Panc1 (cell line): ENCODE measurements around the gene CTBP1. TPM values are rescaled to one million over a fixed set of nuclear protein-coding genes. Genes with fewer than 3 reads are reported as not detected.

Experiments used
- ATAC-seq: fragments of 200-7000 bp; cut with Tn5 transposase; 2 replicates; pipeline ENCODE4 v1.9.1; 2020; ENCODE audit warnings: mild to moderate bottlenecking, moderate library complexity
- BruUV-seq: library from RNA; stranded (reverse); fragments of 400-500 nt; replicated peaks from 2 replicates; lab custom pipeline; 2021; lab: Mats Ljungman, UMichigan
- CTCF ChIA-PET: fragments of 300-600 bp; sonication (Branson Sonifier 250); formaldehyde crosslinking; loops from one replicate; lab custom pipeline; 2022; ENCODE audit warnings: antibody characterized with exemption; lab: Charles Lee
- POLR2A ChIA-PET: fragments of 300-600 bp; sonication (Branson Sonifier 250); formaldehyde crosslinking; loops from one replicate; lab custom pipeline; 2022; ENCODE audit warnings: antibody characterized with exemption; lab: Charles Lee
- DNase-seq: peaks from one replicate; pipeline ENCODE4 v3.0.0-alpha.2; 2010; ENCODE audit warnings: low read depth, low spot score
- H3K27ac ChIP-seq: 2 replicates; pipeline ENCODE4 v1.5.1; 2011; ENCODE audit warnings: mild to moderate bottlenecking, low read length, inconsistent platforms
- H3K27me3 ChIP-seq: fragments of 200-500 bp; sonication (Bioruptor generic); 2 replicates; pipeline ENCODE4 v1.6.0; 2014; ENCODE audit warnings: low read length, inconsistent platforms; ENCODE audit not compliant: control insufficient read depth, insufficient read depth
- H3K36me3 ChIP-seq: fragments of 200-500 bp; sonication (Bioruptor generic); 2 replicates; pipeline ENCODE4 v1.5.1; 2014; ENCODE audit warnings: inconsistent platforms, mild to moderate bottlenecking, low read length, moderate library complexity; ENCODE audit not compliant: control insufficient read depth, insufficient read depth
- H3K4me1 ChIP-seq: 2 replicates; pipeline ENCODE4 v1.5.1; 2011; ENCODE audit warnings: inconsistent platforms, mild to moderate bottlenecking, low read length, moderate library complexity; ENCODE audit not compliant: control insufficient read depth, insufficient read depth
- H3K4me3 ChIP-seq, 2 experiments: 2 replicates each; pipeline ENCODE4 v1.5.1; 2011 to 2012; ENCODE audit warnings: low read depth in 2 of 2, low read length in 2 of 2, mild to moderate bottlenecking in 2 of 2, inconsistent platforms in 1 of 2, moderate library complexity in 1 of 2
- H3K9me3 ChIP-seq: fragments of 200-500 bp; sonication (Bioruptor generic); 2 replicates; pipeline ENCODE4 v1.5.1; 2014; ENCODE audit warnings: low read depth, mild to moderate bottlenecking, inconsistent platforms, low read length, moderate library complexity; ENCODE audit not compliant: control insufficient read depth, insufficient read depth
- CTCF ChIP-seq: fragments of 450-650 bp; IDR thresholded peaks from 2 replicates; pipeline ENCODE4 v1.5.1; 2017; ENCODE audit warnings: mild to moderate bottlenecking
- POLR2AphosphoS5 ChIP-seq: IDR thresholded peaks from 2 replicates; pipeline ENCODE4 v1.6.1; 2012; ENCODE audit warnings: mild to moderate bottlenecking, low read depth, low read length, moderate library complexity
- SIN3A ChIP-seq: IDR thresholded peaks from 2 replicates; pipeline ENCODE4 v1.6.1; 2012; ENCODE audit warnings: low read depth, mild to moderate bottlenecking, low read length, moderate library complexity, borderline replicate concordance; ENCODE audit not compliant: insufficient read depth
- TCF7L2 ChIP-seq: IDR thresholded peaks from 2 replicates; pipeline ENCODE4 v1.6.1; 2011; ENCODE audit warnings: mild to moderate bottlenecking, low read depth, low read length, inconsistent platforms
- in situ Hi-C: cut with HindIII; loops from 2 replicates; pipeline ENCODE4 v1.10.0; 2016; ENCODE audit warnings: low sequenced_read_pairs, low pct_unique_long_range_greater_than_20kb
- intact Hi-C: fragments of 100-400 bp; cut with micrococcal nuclease; formaldehyde crosslinking; loops from one replicate; pipeline ENCODE4 v1.10.0; 2022; ENCODE audit not compliant: unreplicated experiment
- total RNA-seq: library from RNA; stranded (reverse); gene quantifications from one replicate; pipeline ENCODE4 v1.2.1, GENCODE V29; 2021; ENCODE audit not compliant: unreplicated experiment
- TF ChIP-seq, protein P1 (sequence below), 2 experiments: IDR thresholded peaks; 2 replicates each; pipeline ENCODE4 v1.6.1; 2011 to 2012; ENCODE audit warnings: low read depth in 2 of 2, control low read depth in 1 of 2, low read length in 1 of 2, mild to moderate bottlenecking in 1 of 2, moderate library complexity in 1 of 2; ENCODE audit not compliant: insufficient read depth in 1 of 2

Gene CTBP1
- total RNA-seq, 1 experiment from 2014 or later: 157 TPM

- ChIA-PET POLR2A (no interaction called here), CTCF (no interaction called here)
- BruUV-seq: no TSS peak
- intact Hi-C loops: no loop called here
- Histone ChIP-seq H3K4me3 (no peak overlapping the region), H3K4me1 (peaks cover 27% of the 10 kb centered on the region), H3K36me3 (0 out of 2 replicates have a peak, but pooled peaks cover 3% of the 10 kb centered on the region), H3K9me3 (no peaks in the 10 kb centered on the region), H3K27ac (no peak overlapping the region), H3K27me3 (no peaks in the 10 kb centered on the region)
- DNase-seq: no peak
- TF ChIP-seq CTCF: no peak
- no peak for TF ChIP-seq POLR2AphosphoS5
- no peak for TF ChIP-seq SIN3A
- TF ChIP-seq, protein P1, sequence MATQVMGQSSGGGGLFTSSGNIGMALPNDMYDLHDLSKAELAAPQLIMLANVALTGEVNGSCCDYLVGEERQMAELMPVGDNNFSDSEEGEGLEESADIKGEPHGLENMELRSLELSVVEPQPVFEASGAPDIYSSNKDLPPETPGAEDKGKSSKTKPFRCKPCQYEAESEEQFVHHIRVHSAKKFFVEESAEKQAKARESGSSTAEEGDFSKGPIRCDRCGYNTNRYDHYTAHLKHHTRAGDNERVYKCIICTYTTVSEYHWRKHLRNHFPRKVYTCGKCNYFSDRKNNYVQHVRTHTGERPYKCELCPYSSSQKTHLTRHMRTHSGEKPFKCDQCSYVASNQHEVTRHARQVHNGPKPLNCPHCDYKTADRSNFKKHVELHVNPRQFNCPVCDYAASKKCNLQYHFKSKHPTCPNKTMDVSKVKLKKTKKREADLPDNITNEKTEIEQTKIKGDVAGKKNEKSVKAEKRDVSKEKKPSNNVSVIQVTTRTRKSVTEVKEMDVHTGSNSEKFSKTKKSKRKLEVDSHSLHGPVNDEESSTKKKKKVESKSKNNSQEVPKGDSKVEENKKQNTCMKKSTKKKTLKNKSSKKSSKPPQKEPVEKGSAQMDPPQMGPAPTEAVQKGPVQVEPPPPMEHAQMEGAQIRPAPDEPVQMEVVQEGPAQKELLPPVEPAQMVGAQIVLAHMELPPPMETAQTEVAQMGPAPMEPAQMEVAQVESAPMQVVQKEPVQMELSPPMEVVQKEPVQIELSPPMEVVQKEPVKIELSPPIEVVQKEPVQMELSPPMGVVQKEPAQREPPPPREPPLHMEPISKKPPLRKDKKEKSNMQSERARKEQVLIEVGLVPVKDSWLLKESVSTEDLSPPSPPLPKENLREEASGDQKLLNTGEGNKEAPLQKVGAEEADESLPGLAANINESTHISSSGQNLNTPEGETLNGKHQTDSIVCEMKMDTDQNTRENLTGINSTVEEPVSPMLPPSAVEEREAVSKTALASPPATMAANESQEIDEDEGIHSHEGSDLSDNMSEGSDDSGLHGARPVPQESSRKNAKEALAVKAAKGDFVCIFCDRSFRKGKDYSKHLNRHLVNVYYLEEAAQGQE (IDR thresholded peaks at IDR 0.05; ENCODE audit: insufficient read depth in 1 of 2, low read depth in 2 of 2, low read length in 1 of 2): no peak
- TF ChIP-seq TCF7L2: no peak
- no peak for ATAC-seq
- in situ Hi-C loops: no loop called here
Observed at GRCh38 chr4:1296324-1297022, 47.5 kb upstream of the CTBP1 start.

- DNase-seq (no peak), ATAC-seq (no peak)
- H3K27ac ChIP-seq: no peak overlapping the region
- ChIA-PET CTCF (no interaction called here), POLR2A (no interaction called here)
- H3K4me1 ChIP-seq: peaks cover 31% of the 10 kb centered on the region
- H3K36me3 ChIP-seq: 0 out of 2 replicates have a peak, but pooled peaks cover 3% of the 10 kb centered on the region
- in situ Hi-C loops: no loop called here
- no peak for TF ChIP-seq POLR2AphosphoS5
- no peak for TF ChIP-seq SIN3A
- no peak for TF ChIP-seq TCF7L2
- TF ChIP-seq CTCF: no peak
- TF ChIP-seq, protein P1 (IDR thresholded peaks at IDR 0.05; ENCODE audit: insufficient read depth in 1 of 2, low read depth in 2 of 2, low read length in 1 of 2): no peak
- no peaks in the 10 kb centered on the region for H3K9me3 ChIP-seq
- intact Hi-C loops: no loop called here
- H3K4me3 ChIP-seq: no peak overlapping the region
- H3K27me3 ChIP-seq: no peaks in the 10 kb centered on the region
- BruUV-seq: no TSS peak
Observed at GRCh38 chr4:1295405-1296055, 46.6 kb upstream of the CTBP1 start.
